Gastrocnemius medialis (tissue), 4 donors: ENCODE data around the gene MEX3C.

Experiments
- CTCF ChIP-seq, 5 experiments: fragments of 450-650 bp in 3 of 5; fragments of 200-600 bp in 2 of 5; sonication (generic) in 2 of 5; IDR thresholded peaks in 4 of 5; conservative IDR thresholded peaks in 1 of 5; 1 replicate in 4 of 5; 2 replicates in 1 of 5; pipeline ENCODE4 v1.5.1; 2016 to 2019; ENCODE audit warnings: antibody characterized with exemption in 5 of 5, mild to moderate bottlenecking in 3 of 5, moderate library complexity in 3 of 5
- POLR2A ChIP-seq, 2 donors: fragments of 450-650 bp; IDR thresholded peaks; one replicate each; pipeline ENCODE4 v1.6.1; 2017; ENCODE audit warnings: antibody characterized with exemption in 2 of 2, mild to moderate bottlenecking in 2 of 2, moderate library complexity in 2 of 2

GRCh38 chr18:51229328-51229727 lies 31.8 kb upstream of the MEX3C start:
- TF ChIP-seq CTCF (IDR thresholded peaks at IDR 0.05 in 4 of 5, conservative IDR thresholded peaks at IDR 0.05 in 1 of 5) (no peak), POLR2A (IDR thresholded peaks at IDR 0.05) (no peak)
